ENCODE data around the gene CLOCK. TPM values are rescaled to one million over a fixed set of nuclear protein-coding genes. Genes with fewer than 3 reads are reported as not detected.
A peak's percentile ranks its signal among the peaks of the same experiment; 100 is the strongest.

The CLOCK gene
- total RNA-seq, 2 experiments from 2014 or later: 1.9 to 9.0 TPM

DNA sequence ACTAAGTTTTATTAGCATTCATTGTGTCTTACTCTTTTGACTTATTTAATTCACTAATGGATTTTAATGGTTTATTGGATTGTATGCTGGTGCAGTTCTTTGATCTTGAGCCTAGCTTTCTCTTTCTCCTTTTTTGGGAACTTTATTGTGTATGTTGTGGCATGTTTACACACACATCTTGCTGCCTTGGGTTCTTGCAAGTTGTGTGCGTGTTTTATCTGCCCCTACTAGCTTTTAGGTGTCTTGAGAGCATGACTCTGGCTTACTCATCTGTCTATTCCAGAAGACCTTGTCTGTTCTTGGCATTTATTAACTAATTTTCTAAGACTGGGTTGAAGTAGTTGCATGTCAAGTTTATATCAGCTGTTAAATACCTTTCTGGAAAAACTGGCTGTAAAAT is 148.2 kb downstream of the CLOCK start:
- no peak overlapping the region for H2AFZ ChIP-seq (ENCODE audit: low read length)
- no peaks in the 10 kb centered on the region for H3K9me2 ChIP-seq (ENCODE audit: insufficient read depth, low read length)
- no peak for TF ChIP-seq EZH2phosphoT487 (IDR thresholded peaks at IDR 0.05; ENCODE audit: borderline replicate concordance, low read depth, low read length)
- TF ChIP-seq, protein P1, sequence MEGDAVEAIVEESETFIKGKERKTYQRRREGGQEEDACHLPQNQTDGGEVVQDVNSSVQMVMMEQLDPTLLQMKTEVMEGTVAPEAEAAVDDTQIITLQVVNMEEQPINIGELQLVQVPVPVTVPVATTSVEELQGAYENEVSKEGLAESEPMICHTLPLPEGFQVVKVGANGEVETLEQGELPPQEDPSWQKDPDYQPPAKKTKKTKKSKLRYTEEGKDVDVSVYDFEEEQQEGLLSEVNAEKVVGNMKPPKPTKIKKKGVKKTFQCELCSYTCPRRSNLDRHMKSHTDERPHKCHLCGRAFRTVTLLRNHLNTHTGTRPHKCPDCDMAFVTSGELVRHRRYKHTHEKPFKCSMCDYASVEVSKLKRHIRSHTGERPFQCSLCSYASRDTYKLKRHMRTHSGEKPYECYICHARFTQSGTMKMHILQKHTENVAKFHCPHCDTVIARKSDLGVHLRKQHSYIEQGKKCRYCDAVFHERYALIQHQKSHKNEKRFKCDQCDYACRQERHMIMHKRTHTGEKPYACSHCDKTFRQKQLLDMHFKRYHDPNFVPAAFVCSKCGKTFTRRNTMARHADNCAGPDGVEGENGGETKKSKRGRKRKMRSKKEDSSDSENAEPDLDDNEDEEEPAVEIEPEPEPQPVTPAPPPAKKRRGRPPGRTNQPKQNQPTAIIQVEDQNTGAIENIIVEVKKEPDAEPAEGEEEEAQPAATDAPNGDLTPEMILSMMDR (conservative IDR thresholded peaks at IDR 0.05; ENCODE audit: low read length): no peak
- DNase-seq (ENCODE audit: low spot score): no peak
- ChIA-PET POLR2A (interaction anchor here (0.6 to 2.3 kb wide), 15 partner anchors 8 to 1567 kb away, joined by 3 to 16 read pairs (median 4); partner anchors contain the start of gene SRD5A3), CTCF (ENCODE audit: unreplicated experiment) (interaction anchor here (1.4 kb wide), 1 partner anchor 11 kb away, joined by 6 read pairs; no protein-coding TSS in a partner anchor)
- peak overlapping the region; percentile 99 for H3K4me3 ChIP-seq (ENCODE audit: low read depth, low read length, poor library complexity, severe bottlenecking)
- H3K4me2 ChIP-seq (ENCODE audit: low read length): peak overlapping the region; percentile 97
- no TSS peak for BruUV-seq (replicated peaks)
- peaks cover 27% of the 10 kb centered on the region for H4K20me1 ChIP-seq (ENCODE audit: insufficient read depth, low read length)
- H3K79me2 ChIP-seq (ENCODE audit: insufficient read depth, low read depth, low read length): peaks cover 71% of the 10 kb centered on the region
- H3K9me3 ChIP-seq (ENCODE audit: low read length): no peaks in the 10 kb centered on the region
- H3K4me1 ChIP-seq (ENCODE audit: insufficient read depth, low read length, poor library complexity, severe bottlenecking): peaks cover 30% of the 10 kb centered on the region
- peaks cover 56% of the 10 kb centered on the region for H3K36me3 ChIP-seq (ENCODE audit: insufficient read depth, low read length)
- H3K27ac ChIP-seq (ENCODE audit: low read depth, low read length, poor library complexity, severe bottlenecking): peak overlapping the region; percentile 81
- intact Hi-C loops (cut with micrococcal nuclease; ENCODE audit: unreplicated experiment): loop anchor here (10.0 kb wide), 2 partner anchors 646 to 1036 kb away; partner anchors contain the start of genes PAICS and PPAT

DNA sequence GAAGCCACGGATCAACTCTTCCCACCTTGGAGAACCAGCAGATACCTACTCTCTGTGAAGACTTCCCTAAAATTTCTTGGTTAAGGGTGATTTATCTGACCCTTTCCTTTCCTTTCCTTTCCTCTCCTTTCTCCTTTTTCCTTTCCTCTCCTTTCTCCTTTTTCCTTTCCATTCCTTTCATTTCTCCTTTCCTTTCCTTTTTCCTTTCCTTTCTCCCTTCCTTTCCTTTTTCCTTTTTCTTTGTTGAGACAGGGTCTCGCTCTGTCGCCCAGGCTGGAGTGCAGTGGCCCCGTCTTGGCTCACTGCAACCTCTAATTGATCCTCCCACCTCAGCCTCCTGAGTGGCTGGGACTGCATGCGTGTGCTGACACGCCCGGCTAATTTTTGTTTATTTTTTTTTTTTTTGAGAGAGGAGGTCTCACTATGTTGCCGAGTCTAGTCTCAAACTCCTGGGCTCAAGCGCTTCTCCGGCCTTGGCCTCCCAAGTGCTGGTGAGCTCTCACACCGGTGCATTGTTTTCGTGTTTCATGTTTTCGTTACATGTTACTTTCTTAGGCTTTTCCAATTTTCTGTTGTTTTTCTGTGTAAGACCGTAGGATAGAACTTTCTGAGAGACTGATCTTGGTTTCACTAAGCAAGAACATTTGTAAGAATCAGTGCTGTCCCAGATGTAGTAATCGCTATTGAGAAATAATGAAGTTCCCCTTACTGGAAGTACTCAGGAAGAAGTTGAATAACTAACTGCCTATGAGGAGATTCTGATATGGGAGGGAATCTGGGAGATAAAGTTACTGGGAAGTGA is 149.0 kb downstream of the CLOCK start:
- CTCF ChIA-PET (ENCODE audit: unreplicated experiment): interaction anchor here (1.4 kb wide), 1 partner anchor 12 kb away, joined by 6 read pairs; no protein-coding TSS in a partner anchor
- Histone ChIP-seq H2AFZ (ENCODE audit: low read length) (no peak overlapping the region), H3K4me3 (ENCODE audit: low read depth, low read length, poor library complexity, severe bottlenecking) (peak overlapping the region; percentile 99), H4K20me1 (ENCODE audit: insufficient read depth, low read length) (peaks cover 27% of the 10 kb centered on the region), H3K4me2 (ENCODE audit: low read length) (peak overlapping the region; percentile 97), H3K36me3 (ENCODE audit: insufficient read depth, low read length) (peaks cover 49% of the 10 kb centered on the region), H3K4me1 (ENCODE audit: insufficient read depth, low read length, poor library complexity, severe bottlenecking) (peaks cover 37% of the 10 kb centered on the region), H3K27ac (ENCODE audit: low read depth, low read length, poor library complexity, severe bottlenecking) (peak overlapping the region; percentile 81), H3K9me3 (ENCODE audit: low read length) (no peaks in the 10 kb centered on the region), H3K9me2 (ENCODE audit: insufficient read depth, low read length) (no peaks in the 10 kb centered on the region), H3K79me2 (ENCODE audit: insufficient read depth, low read depth, low read length) (peaks cover 64% of the 10 kb centered on the region)
- TF ChIP-seq, protein P1 (conservative IDR thresholded peaks at IDR 0.05; ENCODE audit: low read length): no peak
- TF ChIP-seq EZH2phosphoT487 (IDR thresholded peaks at IDR 0.05; ENCODE audit: borderline replicate concordance, low read depth, low read length): no peak
- no TSS peak for BruUV-seq (replicated peaks)
- POLR2A ChIA-PET: interaction anchor here (0.8 to 2.3 kb wide), 6 partner anchors 12 to 50 kb away, joined by 3 to 16 read pairs (median 5); no protein-coding TSS in a partner anchor
- DNase-seq (ENCODE audit: low spot score): peak; percentile 23
- intact Hi-C loops (cut with micrococcal nuclease; ENCODE audit: unreplicated experiment): loop anchor here (10.0 kb wide), 2 partner anchors 647 to 1037 kb away; partner anchors contain the start of genes PAICS and PPAT

Data from OCI-LY7 (cell line).